HG03196 (cell line): Measurements from ENCODE around the gene CD99L2.
A peak's percentile ranks its signal among the peaks of the same experiment; 100 is the strongest.
"Not testable (repeated sequence)": the region's sequence is repeated elsewhere in the genome, so short reads cannot be mapped to it uniquely, and the experiment has no call there.

Experiments used
- ATAC-seq: cut with Tn5 transposase; IDR thresholded peaks from one replicate; pipeline ENCODE4 v1.9.1; 2021; ENCODE audit not compliant: unreplicated experiment

The CD99L2 gene

GRCh38 chrX:150897421-150898320 lies 797 bp downstream of the CD99L2 start:
- no peak for ATAC-seq

- no peak for ATAC-seq
These were observed 1.8 kb downstream of the CD99L2 start for GRCh38 chrX:150896632-150897031.

GRCh38 chrX:150893936-150894335 lies 4.5 kb downstream of the CD99L2 start:
- ATAC-seq = no peak

- ATAC-seq = no peak
These were observed 9.3 kb downstream of the CD99L2 start for GRCh38 chrX:150889131-150889530.

GRCh38 chrX:150887906-150888465 lies 10.5 kb downstream of the CD99L2 start:
- ATAC-seq = no peak

GRCh38 chrX:150887268-150887667 lies 11.2 kb downstream of the CD99L2 start:
- not testable (repeated sequence) for ATAC-seq

- no peak for ATAC-seq
These were observed 12.1 kb downstream of the CD99L2 start for GRCh38 chrX:150886381-150886780.

GRCh38 chrX:150880808-150881165 lies 17.7 kb downstream of the CD99L2 start:
- no peak for ATAC-seq

- peak; percentile 88 for ATAC-seq
These were observed 18.3 kb downstream of the CD99L2 start for GRCh38 chrX:150879855-150880807.

- ATAC-seq = not testable (repeated sequence)
These were observed 22.8 kb downstream of the CD99L2 start for GRCh38 chrX:150875621-150876020.

- ATAC-seq = no peak
These were observed 24.0 kb downstream of the CD99L2 start for GRCh38 chrX:150874448-150874847.

GRCh38 chrX:150873616-150874015 lies 24.9 kb downstream of the CD99L2 start:
- ATAC-seq = no peak

- no peak for ATAC-seq
These were observed 25.6 kb downstream of the CD99L2 start for GRCh38 chrX:150872773-150873336.

GRCh38 chrX:150871341-150871811 lies 27.1 kb downstream of the CD99L2 start:
- no peak for ATAC-seq

GRCh38 chrX:150870487-150871340 lies 27.8 kb downstream of the CD99L2 start:
- ATAC-seq = no peak

- no peak for ATAC-seq
These were observed 28.4 kb downstream of the CD99L2 start for GRCh38 chrX:150870029-150870428.

- no peak for ATAC-seq
These were observed 29.0 kb downstream of the CD99L2 start for GRCh38 chrX:150869450-150869849.

- no peak for ATAC-seq
These were observed 29.8 kb downstream of the CD99L2 start for GRCh38 chrX:150868625-150869024.

GRCh38 chrX:150864127-150864526 lies 34.3 kb downstream of the CD99L2 start:
- ATAC-seq = no peak

GRCh38 chrX:150863191-150863590 lies 35.3 kb downstream of the CD99L2 start:
- no peak for ATAC-seq
